GM10266 (cell line): ENCODE results near the gene PATJ.
A peak's percentile ranks its signal among the peaks of the same experiment; 100 is the strongest.

Experiments used
- DNase-seq: peaks from one replicate; pipeline ENCODE4 v3.0.0; 2012; ENCODE audit errors: extremely low spot score
- CTCF ChIP-seq: IDR thresholded peaks from 2 replicates; pipeline ENCODE4 v1.5.1; 2012; ENCODE audit warnings: mild to moderate bottlenecking, low read depth; ENCODE audit not compliant: control insufficient read depth, insufficient read depth; ENCODE audit errors: missing control alignments

The PATJ gene

GRCh38 chr1:62117018-62117750, 374.9 kb downstream of the PATJ start:
- DNase-seq = no peak
- TF ChIP-seq CTCF = no peak

- TF ChIP-seq CTCF = no peak
- DNase-seq = no peak
Observed at GRCh38 chr1:62126579-62127290, 384.5 kb downstream of the PATJ start.

- DNase-seq = no peak
- no peak for TF ChIP-seq CTCF
Observed at GRCh38 chr1:62128745-62129144, 386.5 kb downstream of the PATJ start.

GRCh38 chr1:62131093-62131725, 388.9 kb downstream of the PATJ start:
- TF ChIP-seq CTCF = peak; percentile 94
- DNase-seq = peak; percentile 64

- no peak for TF ChIP-seq CTCF
- no peak for DNase-seq
Observed at GRCh38 chr1:62138029-62138428, 395.7 kb downstream of the PATJ start.

- no peak for DNase-seq
- TF ChIP-seq CTCF = no peak
Observed at GRCh38 chr1:62139410-62139809, 397.1 kb downstream of the PATJ start.

GRCh38 chr1:62140666-62141065, 398.4 kb downstream of the PATJ start:
- TF ChIP-seq CTCF = no peak
- no peak for DNase-seq
